PC-9 (cell line): ENCODE results near the gene MUC5AC. TPM values are rescaled to one million over a fixed set of nuclear protein-coding genes. Genes with fewer than 3 reads are reported as not detected.
"Not testable (repeated sequence)": the region's sequence is repeated elsewhere in the genome, so short reads cannot be mapped to it uniquely, and the experiment has no call there.

Experiments used
- BruUV-seq: library from RNA; stranded (reverse); fragments of 400-500 nt; replicated peaks from 2 replicates; lab custom pipeline; 2021; lab: Mats Ljungman, UMichigan
- CTCF ChIA-PET: fragments of 300-600 bp; sonication (Branson Sonifier 250); formaldehyde crosslinking; loops from one replicate; lab custom pipeline; 2022; ENCODE audit warnings: antibody characterized with exemption; lab: Charles Lee
- POLR2A ChIA-PET: fragments of 300-600 bp; sonication (Branson Sonifier 250); formaldehyde crosslinking; loops from one replicate; lab custom pipeline; 2022; ENCODE audit warnings: antibody characterized with exemption; ENCODE audit not compliant: unreplicated experiment; lab: Charles Lee
- DNase-seq, 2 experiments: peaks; one replicate each; pipeline versions ENCODE4 v3.0.0 to v3.0.0-alpha.2; 2015 to 2022; ENCODE audit warnings: mixed read lengths in 1 of 2
- H2AFZ ChIP-seq: fragments of 200-600 bp; sonication (generic); 2 replicates; pipeline ENCODE4 v1.8.1; 2017; ENCODE audit warnings: antibody characterized with exemption
- H3F3A ChIP-seq: fragments of 200-600 bp; sonication (generic); 2 replicates; pipeline ENCODE4 v1.8.1; 2017; ENCODE audit warnings: antibody characterized with exemption, mild to moderate bottlenecking, low read depth; ENCODE audit not compliant: insufficient read depth
- H3K27ac ChIP-seq: fragments of 200-600 bp; sonication (generic); 2 replicates; pipeline ENCODE4 v1.6.1; 2016; ENCODE audit warnings: mixed run types
- H3K27me3 ChIP-seq: fragments of 200-600 bp; sonication (generic); 2 replicates; pipeline ENCODE4 v1.6.1; 2016; ENCODE audit warnings: low read depth, mixed run types; ENCODE audit not compliant: insufficient read depth
- H3K36me3 ChIP-seq: fragments of 200-600 bp; sonication (generic); 2 replicates; pipeline ENCODE4 v1.6.1; 2016; ENCODE audit warnings: low read depth, mixed run types
- H3K4me1 ChIP-seq: fragments of 200-600 bp; sonication (generic); replicated peaks from 2 replicates; pipeline ENCODE4 v1.6.1; 2016; ENCODE audit warnings: mixed run types; ENCODE audit not compliant: insufficient read depth
- H3K4me2 ChIP-seq: fragments of 200-600 bp; sonication (generic); 2 replicates; pipeline ENCODE4 v1.6.1; 2017; ENCODE audit warnings: mixed run types
- H3K4me3 ChIP-seq: fragments of 200-600 bp; sonication (generic); 2 replicates; pipeline ENCODE4 v1.6.1; 2016; ENCODE audit warnings: mixed run types
- H3K79me2 ChIP-seq: fragments of 200-600 bp; sonication (generic); 2 replicates; pipeline ENCODE4 v1.6.1; 2017; ENCODE audit warnings: low read depth, mixed run types
- H3K9me2 ChIP-seq: fragments of 200-600 bp; sonication (generic); 2 replicates; pipeline ENCODE4 v1.8.1; 2017; ENCODE audit warnings: mild to moderate bottlenecking; ENCODE audit not compliant: insufficient read depth
- H3K9me3 ChIP-seq: fragments of 200-600 bp; sonication (generic); 2 replicates; pipeline ENCODE4 v1.8.1; 2016; ENCODE audit warnings: low read depth; ENCODE audit not compliant: insufficient read depth
- H4K20me1 ChIP-seq: fragments of 200-600 bp; sonication (generic); 2 replicates; pipeline ENCODE4 v1.8.1; 2017; ENCODE audit not compliant: insufficient read depth
- CTCF ChIP-seq: fragments of 200-600 bp; sonication (generic); conservative IDR thresholded peaks from 2 replicates; pipeline ENCODE4 v1.6.1; 2017; ENCODE audit warnings: mixed run types, antibody characterized with exemption, mild to moderate bottlenecking, moderate library complexity
- EZH2 ChIP-seq: fragments of 200-600 bp; sonication (generic); IDR thresholded peaks from 2 replicates; pipeline ENCODE4 v1.8.0; 2017; ENCODE audit warnings: antibody characterized with exemption, low read depth
- intact Hi-C: fragments of 100-400 bp; cut with micrococcal nuclease; formaldehyde crosslinking; loops from one replicate; pipeline ENCODE4 v1.10.0; 2022; ENCODE audit not compliant: unreplicated experiment
- total RNA-seq: library from RNA; stranded (reverse); gene quantifications from 2 replicates; pipeline ENCODE4 v1.2.3, GENCODE V29; 2021

Gene MUC5AC
- total RNA-seq, 1 experiment from 2014 or later, result 0.09 TPM

DNA sequence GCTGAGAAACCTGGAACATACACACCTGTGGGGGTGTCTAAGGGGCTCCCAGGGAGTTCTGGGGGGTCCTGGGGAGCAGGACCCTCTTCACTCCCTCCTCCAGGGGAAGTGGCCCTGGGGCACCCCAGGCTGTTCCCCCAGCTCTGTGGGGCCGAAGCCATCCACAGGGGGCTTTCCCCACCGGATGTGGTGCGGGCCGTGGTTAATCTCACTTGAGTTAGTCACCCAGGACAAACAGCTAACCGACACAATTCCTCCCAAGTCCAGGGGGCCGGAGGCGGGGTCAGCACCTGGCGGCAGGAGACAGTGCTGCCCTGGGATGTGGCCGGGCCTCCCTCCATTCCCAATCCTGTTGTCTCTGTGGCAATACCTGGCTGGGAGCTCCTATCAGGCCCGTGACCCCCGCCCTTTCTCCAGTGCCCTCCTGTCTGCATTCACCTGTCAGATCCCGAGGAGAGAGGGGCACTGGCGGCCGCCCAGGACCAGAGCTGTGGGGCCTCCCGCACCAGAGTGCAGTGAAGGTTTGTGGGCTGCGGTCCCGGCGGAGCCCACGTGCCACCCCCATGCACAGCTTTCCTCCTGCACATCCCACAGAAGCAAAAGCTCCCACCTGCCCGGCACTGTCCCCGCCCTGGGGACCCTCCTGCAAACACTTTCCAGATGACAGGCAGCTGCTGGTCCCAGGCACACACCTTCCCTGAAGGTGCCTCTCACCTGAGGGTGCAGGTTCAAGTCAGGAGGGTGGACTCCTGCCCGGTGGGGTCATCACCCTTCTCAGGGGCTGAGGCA lies 5.2 kb upstream of the MUC5AC start:
- Histone ChIP-seq H3K79me2 (no peaks in the 10 kb centered on the region), H3K4me2 (peak overlapping the region; percentile 85), H3K9me3 (no peaks in the 10 kb centered on the region), H3K4me3 (peak overlapping the region; percentile 48; the same call in 1 of the 2 replicates), H3F3A (peaks cover 25% of the 10 kb centered on the region; the same call in 1 of the 2 replicates), H3K4me1 (peaks cover 53% of the 10 kb centered on the region), H3K27ac (peak overlapping the region; percentile 96), H3K36me3 (no peaks in the 10 kb centered on the region), H3K9me2 (no peaks in the 10 kb centered on the region), H4K20me1 (no peaks in the 10 kb centered on the region), H3K27me3 (no peaks in the 10 kb centered on the region), H2AFZ (no peak overlapping the region)
- peak; percentile 17; the same call in 1 of the 2 replicates for TF ChIP-seq CTCF
- no peak for TF ChIP-seq EZH2
- ChIA-PET CTCF (interaction anchor here (0.6 kb wide), 1 partner anchor 419 kb away, joined by 3 read pairs; the partner anchor contains the start of gene DUSP8), POLR2A (interaction anchor here (0.5 kb wide), 1 partner anchor 110 kb away, joined by 5 read pairs; no protein-coding TSS in a partner anchor)
- BruUV-seq, result TSS peak; percentile 82
- intact Hi-C loops, result loop anchor here (1.0 to 5.0 kb wide), 3 partner anchors 40 to 70 kb away; partner anchors contain the start of gene MUC5B
- DNase-seq, result peak; percentile 74 to 83

DNA sequence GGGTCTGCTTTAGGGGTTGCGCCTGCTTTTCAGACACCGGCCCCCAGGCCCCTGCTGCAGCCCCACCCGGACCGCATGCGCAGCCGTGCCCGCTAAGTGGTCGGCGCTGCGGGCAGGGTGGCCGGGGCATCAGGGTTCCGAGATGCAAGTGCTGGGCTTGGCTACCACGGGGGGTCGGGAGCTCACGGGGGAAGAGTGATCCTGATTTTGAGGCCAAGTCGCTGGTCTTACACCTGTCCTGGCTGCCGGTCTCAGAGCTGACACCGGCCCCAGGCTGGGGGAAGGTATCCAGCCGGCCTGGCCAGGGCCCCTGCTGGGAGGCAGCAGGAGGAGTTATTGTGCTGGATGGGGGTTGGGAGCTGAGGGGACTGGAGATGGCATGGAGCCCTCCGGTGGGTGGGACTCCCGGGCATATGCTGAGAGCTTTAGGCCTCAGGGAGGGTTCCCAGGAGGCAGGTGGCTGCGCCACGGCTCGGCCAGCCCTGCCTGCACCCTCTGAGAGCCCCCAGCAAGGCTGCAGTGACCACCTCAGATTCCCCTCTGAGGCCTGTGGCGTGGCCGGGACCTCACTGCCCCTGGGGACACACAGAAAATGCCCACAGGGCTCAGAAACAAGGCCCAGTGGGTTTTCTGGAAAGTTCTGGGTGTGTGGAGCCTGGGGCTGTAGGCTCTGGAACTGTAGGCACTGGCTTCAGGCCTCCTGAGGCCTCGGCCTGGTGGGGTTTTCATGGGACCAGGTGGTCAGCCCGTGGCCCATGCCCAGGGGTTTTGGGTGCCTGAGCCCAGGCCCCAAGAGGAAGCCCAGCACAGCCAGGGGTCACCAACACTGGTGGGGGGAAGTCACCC lies 4.4 kb upstream of the MUC5AC start:
- ChIA-PET CTCF (no interaction called here), POLR2A (interaction anchor here (0.6 kb wide), 1 partner anchor 784 kb away, joined by 4 read pairs; no protein-coding TSS in a partner anchor)
- Histone ChIP-seq H3K27ac (peak overlapping the region; percentile 96), H3K36me3 (no peaks in the 10 kb centered on the region), H3K9me3 (no peaks in the 10 kb centered on the region), H3K9me2 (no peaks in the 10 kb centered on the region), H3K4me1 (peaks cover 53% of the 10 kb centered on the region), H4K20me1 (no peaks in the 10 kb centered on the region), H3K4me2 (peak overlapping the region; percentile 85), H3K4me3 (peak overlapping the region; percentile 48; the same call in 1 of the 2 replicates), H2AFZ (no peak overlapping the region), H3K27me3 (no peaks in the 10 kb centered on the region), H3F3A (peaks cover 25% of the 10 kb centered on the region; the same call in 1 of the 2 replicates), H3K79me2 (no peaks in the 10 kb centered on the region)
- DNase-seq, result peak; percentile 65 to 68
- BruUV-seq, result TSS peak; percentile 58
- intact Hi-C loops, result loop anchor here (5.0 kb wide), 2 partner anchors 41 to 69 kb away; partner anchors contain the start of gene MUC5B
- TF ChIP-seq CTCF, result no peak
- no peak for TF ChIP-seq EZH2

DNA sequence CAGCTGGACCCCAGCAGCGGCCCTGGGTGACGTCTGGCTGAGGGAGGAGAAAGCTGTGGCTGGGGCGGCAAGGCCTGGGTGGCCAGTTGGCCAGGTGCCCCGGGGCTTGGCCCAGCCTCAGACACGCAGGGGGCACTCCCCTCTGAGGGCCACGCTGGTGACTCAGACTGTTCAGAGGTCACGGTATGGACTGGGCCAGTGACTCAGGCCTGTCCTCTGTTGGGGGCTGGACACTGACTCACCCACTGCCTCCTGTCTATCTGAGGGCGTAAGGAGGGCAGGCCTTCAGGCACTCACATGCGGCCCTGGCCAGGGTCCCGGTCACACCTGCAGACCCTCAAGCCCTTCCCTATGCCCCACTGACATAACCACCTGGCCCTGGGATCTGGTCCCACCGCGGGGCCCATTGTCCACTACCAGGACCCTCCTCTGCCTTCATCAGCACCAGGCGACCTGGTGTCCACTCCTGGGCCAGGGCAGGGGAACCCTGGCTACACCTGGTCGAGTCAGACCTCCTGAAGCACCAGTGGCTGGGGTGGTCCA lies 3.7 kb upstream of the MUC5AC start:
- ChIA-PET POLR2A (interaction anchor here (0.6 kb wide), 1 partner anchor 784 kb away, joined by 4 read pairs; no protein-coding TSS in a partner anchor), CTCF (no interaction called here)
- DNase-seq, result peak; percentile 90 to 94
- H4K20me1 ChIP-seq, result no peaks in the 10 kb centered on the region
- H3K9me3 ChIP-seq, result no peaks in the 10 kb centered on the region
- H3K27ac ChIP-seq, result peak overlapping the region; percentile 96
- no peaks in the 10 kb centered on the region for H3K9me2 ChIP-seq
- H3F3A ChIP-seq, result peaks cover 25% of the 10 kb centered on the region; the same call in 1 of the 2 replicates
- TF ChIP-seq EZH2 (no peak), CTCF (no peak)
- H3K27me3 ChIP-seq, result no peaks in the 10 kb centered on the region
- no TSS peak for BruUV-seq
- H3K79me2 ChIP-seq, result no peaks in the 10 kb centered on the region
- no peak overlapping the region for H2AFZ ChIP-seq
- peak overlapping the region; percentile 85 for H3K4me2 ChIP-seq
- peak overlapping the region; percentile 48; the same call in 1 of the 2 replicates for H3K4me3 ChIP-seq
- intact Hi-C loops, result loop anchor here (5.0 kb wide), 2 partner anchors 42 to 68 kb away; partner anchors contain the start of gene MUC5B
- H3K4me1 ChIP-seq, result peaks cover 53% of the 10 kb centered on the region
- no peaks in the 10 kb centered on the region for H3K36me3 ChIP-seq

GRCh38 chr11:1154656-1155055 lies 3.1 kb upstream of the MUC5AC start:
- H3K27me3 ChIP-seq, BruUV-seq, H3K36me3 ChIP-seq, DNase-seq, H3K79me2 ChIP-seq, H2AFZ ChIP-seq, H3K4me3 ChIP-seq, H4K20me1 ChIP-seq, CTCF ChIA-PET, POLR2A ChIA-PET, H3K4me2 ChIP-seq, H3K9me3 ChIP-seq, H3K27ac ChIP-seq, H3K9me2 ChIP-seq: not testable (repeated sequence)
- Histone ChIP-seq H3K4me1 (peaks cover 53% of the 10 kb centered on the region), H3F3A (peaks cover 25% of the 10 kb centered on the region; the same call in 1 of the 2 replicates)
- intact Hi-C loops, result loop anchor here (5.0 kb wide), 2 partner anchors 42 to 68 kb away; partner anchors contain the start of gene MUC5B
